Calu3 (cell line): ENCODE results near the gene CELF4. TPM values are rescaled to one million over a fixed set of nuclear protein-coding genes. Genes with fewer than 3 reads are reported as not detected.

Source experiments
- BruUV-seq: library from RNA; stranded (reverse); fragments of 400-500 nt; replicated peaks from 2 replicates; lab custom pipeline; 2021; lab: Mats Ljungman, UMichigan
- CTCF ChIA-PET: fragments of 300-600 bp; sonication (Branson Sonifier 250); formaldehyde crosslinking; loops from one replicate; lab custom pipeline; 2022; ENCODE audit warnings: antibody characterized with exemption; lab: Charles Lee
- DNase-seq: peaks from one replicate; pipeline ENCODE4 v3.0.0; 2022
- H3K27ac Mint-ChIP-seq: one replicate; pipeline ENCODE4 v1.8.0; 2022; ENCODE audit warnings: mixed read lengths; ENCODE audit not compliant: unreplicated experiment
- H3K27me3 Mint-ChIP-seq: one replicate; pipeline ENCODE4 v1.8.0; 2022; ENCODE audit warnings: mixed read lengths; ENCODE audit not compliant: unreplicated experiment
- H3K36me3 Mint-ChIP-seq: one replicate; pipeline ENCODE4 v1.8.0; 2022; ENCODE audit warnings: mild to moderate bottlenecking, moderate library complexity, mixed read lengths; ENCODE audit not compliant: insufficient read depth, unreplicated experiment
- H3K4me1 Mint-ChIP-seq: one replicate; pipeline ENCODE4 v1.8.0; 2022; ENCODE audit warnings: mild to moderate bottlenecking, low read depth, mixed read lengths; ENCODE audit not compliant: unreplicated experiment
- H3K4me3 Mint-ChIP-seq: one replicate; pipeline ENCODE4 v1.8.0; 2022; ENCODE audit warnings: mild to moderate bottlenecking, low read depth, moderate library complexity, mixed read lengths; ENCODE audit not compliant: unreplicated experiment
- H3K9me3 Mint-ChIP-seq: one replicate; pipeline ENCODE4 v1.8.0; 2022; ENCODE audit warnings: low read depth, mixed read lengths; ENCODE audit not compliant: unreplicated experiment
- CTCF ChIP-seq: fragments of 200-600 bp; IDR thresholded peaks from one replicate; pipeline ENCODE4 v1.8.0; 2022; ENCODE audit warnings: antibody characterized with exemption; ENCODE audit not compliant: unreplicated experiment
- intact Hi-C: fragments of 100-400 bp; cut with micrococcal nuclease; formaldehyde crosslinking; loops from one replicate; pipeline ENCODE4 v1.10.0; 2022; ENCODE audit not compliant: unreplicated experiment
- total RNA-seq: library from RNA; stranded (reverse); gene quantifications from 2 replicates; pipeline ENCODE4 v1.2.3, GENCODE V29; 2022

Gene CELF4
- total RNA-seq, 1 experiment from 2014 or later = 7.8 TPM

- no peak for DNase-seq
- CTCF ChIA-PET = no interaction called here
- no peaks in the 10 kb centered on the region for H3K9me3 Mint-ChIP-seq
- H3K27me3 Mint-ChIP-seq = peaks cover 84% of the 10 kb centered on the region
- no peak for TF ChIP-seq CTCF
- no peaks in the 10 kb centered on the region for H3K36me3 Mint-ChIP-seq
- intact Hi-C loops = no loop called here
- H3K27ac Mint-ChIP-seq = no peak overlapping the region
- BruUV-seq = no TSS peak
- no peak overlapping the region for H3K4me3 Mint-ChIP-seq
- no peaks in the 10 kb centered on the region for H3K4me1 Mint-ChIP-seq
These were observed 111.8 kb downstream of the CELF4 start for GRCh38 chr18:37453752-37454151.

GRCh38 chr18:37452682-37453385 lies 112.8 kb downstream of the CELF4 start:
- no peak overlapping the region for H3K4me3 Mint-ChIP-seq
- intact Hi-C loops = no loop called here
- H3K9me3 Mint-ChIP-seq = no peaks in the 10 kb centered on the region
- CTCF ChIA-PET = no interaction called here
- H3K27ac Mint-ChIP-seq = no peak overlapping the region
- no peaks in the 10 kb centered on the region for H3K4me1 Mint-ChIP-seq
- no peaks in the 10 kb centered on the region for H3K36me3 Mint-ChIP-seq
- peaks cover 84% of the 10 kb centered on the region for H3K27me3 Mint-ChIP-seq
- TF ChIP-seq CTCF = no peak
- DNase-seq = peak; percentile 9
- no TSS peak for BruUV-seq

- no peak overlapping the region for H3K27ac Mint-ChIP-seq
- CTCF ChIA-PET = no interaction called here
- H3K4me3 Mint-ChIP-seq = no peak overlapping the region
- H3K36me3 Mint-ChIP-seq = no peaks in the 10 kb centered on the region
- H3K4me1 Mint-ChIP-seq = no peaks in the 10 kb centered on the region
- no TSS peak for BruUV-seq
- DNase-seq = no peak
- H3K9me3 Mint-ChIP-seq = no peaks in the 10 kb centered on the region
- TF ChIP-seq CTCF = no peak
- peaks cover 84% of the 10 kb centered on the region for H3K27me3 Mint-ChIP-seq
- intact Hi-C loops = no loop called here
These were observed 113.6 kb downstream of the CELF4 start for GRCh38 chr18:37452015-37452414.

- no TSS peak for BruUV-seq
- Mint-ChIP-seq H3K27ac (no peak overlapping the region), H3K9me3 (no peaks in the 10 kb centered on the region)
These were observed 114.3 kb downstream of the CELF4 start for GRCh38 chr18:37451239-37451825.

More at GRCh38 chr18:37451239-37451825, 114.3 kb downstream of the CELF4 start:
- H3K4me3 Mint-ChIP-seq = no peak overlapping the region
- intact Hi-C loops = no loop called here
- CTCF ChIA-PET = no interaction called here
- no peaks in the 10 kb centered on the region for H3K36me3 Mint-ChIP-seq
- no peak for TF ChIP-seq CTCF
- DNase-seq = no peak
- H3K4me1 Mint-ChIP-seq = no peaks in the 10 kb centered on the region
- peaks cover 88% of the 10 kb centered on the region for H3K27me3 Mint-ChIP-seq
